Memory B cell (primary cell): ENCODE results near the gene BMP8B.
"Not testable (repeated sequence)": the region's sequence is repeated elsewhere in the genome, so short reads cannot be mapped to it uniquely, and the experiment has no call there.

Source experiments
- ATAC-seq: fragments of 150-1000 bp; cut with Tn5 transposase; 2 replicates; pipeline ENCODE4 v1.10.0; 2021; ENCODE audit warnings: low read depth, mild to moderate bottlenecking, moderate library complexity
- DNase-seq, 2 donors: peaks; one replicate each; pipeline ENCODE4 v3.0.0; 2022; ENCODE audit warnings: low spot score in 2 of 2
- H3K27ac Mint-ChIP-seq: one replicate; pipeline ENCODE4 v1.8.0; 2022; ENCODE audit warnings: mild to moderate bottlenecking, moderate library complexity, mixed read lengths
- H3K27me3 Mint-ChIP-seq: one replicate; pipeline ENCODE4 v1.8.0; 2022; ENCODE audit warnings: mixed read lengths
- H3K36me3 Mint-ChIP-seq: one replicate; pipeline ENCODE4 v1.8.0; 2022; ENCODE audit warnings: mild to moderate bottlenecking, mixed read lengths
- H3K4me1 Mint-ChIP-seq: one replicate; pipeline ENCODE4 v1.8.0; 2022; ENCODE audit warnings: mixed read lengths
- H3K4me3 Mint-ChIP-seq: one replicate; pipeline ENCODE4 v1.8.0; 2022; ENCODE audit warnings: mild to moderate bottlenecking, moderate library complexity, mixed read lengths
- H3K9me3 Mint-ChIP-seq: one replicate; pipeline ENCODE4 v1.8.0; 2022; ENCODE audit warnings: mixed read lengths

Gene BMP8B

GRCh38 chr1:39778463-39779099 is 10.1 kb downstream of the BMP8B start:
- ATAC-seq, H3K36me3 Mint-ChIP-seq, DNase-seq, H3K27me3 Mint-ChIP-seq, H3K4me3 Mint-ChIP-seq, H3K27ac Mint-ChIP-seq, H3K9me3 Mint-ChIP-seq: not testable (repeated sequence)
- H3K4me1 Mint-ChIP-seq, result peaks cover 13% of the 10 kb centered on the region

- H3K4me3 Mint-ChIP-seq, H3K9me3 Mint-ChIP-seq: not testable (repeated sequence)
Observed at GRCh38 chr1:39777896-39778295, 10.8 kb downstream of the BMP8B start.

DNA sequence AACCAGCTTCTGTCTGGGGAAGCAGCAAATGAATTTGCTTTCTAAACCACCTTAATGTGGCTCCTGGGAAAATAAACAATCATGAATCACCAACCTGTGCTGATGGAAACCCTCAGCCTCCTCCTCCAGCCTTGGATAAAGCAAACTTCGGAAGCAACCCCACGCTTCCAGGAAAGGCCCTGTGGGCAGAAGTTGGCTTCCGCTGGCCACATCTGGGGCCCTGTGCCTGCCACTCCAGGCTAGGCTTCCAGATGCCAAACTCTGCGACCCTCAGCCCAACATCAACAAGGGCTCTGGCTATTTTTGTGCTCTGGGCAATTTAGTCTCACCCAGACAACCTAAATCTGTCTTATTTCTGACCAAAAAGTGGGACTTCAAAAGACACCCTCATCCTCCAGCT is 11.4 kb downstream of the BMP8B start:
- no peaks in the 10 kb centered on the region for H3K27me3 Mint-ChIP-seq
- no peak overlapping the region for H3K4me3 Mint-ChIP-seq
- DNase-seq (no peak), ATAC-seq (no peak)
- H3K36me3 Mint-ChIP-seq, result no peaks in the 10 kb centered on the region
- peak overlapping the region; percentile 80 for H3K27ac Mint-ChIP-seq
- peaks cover 13% of the 10 kb centered on the region for H3K4me1 Mint-ChIP-seq
- H3K9me3 Mint-ChIP-seq, result no peaks in the 10 kb centered on the region

More at GRCh38 chr1:39777896-39778295, 10.8 kb downstream of the BMP8B start:
- H3K36me3 Mint-ChIP-seq, H3K27ac Mint-ChIP-seq, H3K27me3 Mint-ChIP-seq, ATAC-seq, DNase-seq: not testable (repeated sequence)
- H3K4me1 Mint-ChIP-seq, result peaks cover 13% of the 10 kb centered on the region

DNA sequence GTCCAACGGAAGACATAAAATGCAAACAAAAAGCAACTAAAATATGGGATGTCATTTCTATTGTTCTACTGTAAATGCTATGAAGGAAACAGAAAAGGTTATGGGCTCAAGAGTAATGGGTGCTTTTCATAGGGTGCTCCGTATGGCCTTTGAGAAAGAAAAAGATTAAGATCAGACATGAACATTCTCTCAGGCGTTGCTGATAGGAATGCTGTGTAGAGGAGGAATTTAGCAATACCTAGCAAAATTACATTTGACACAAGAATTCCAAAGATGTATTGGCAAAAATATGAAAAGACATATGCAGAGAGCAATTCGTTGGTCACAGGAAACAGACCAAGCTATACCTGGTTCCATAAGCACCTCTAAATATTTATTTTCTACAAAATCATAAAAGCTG is 11.8 kb downstream of the BMP8B start:
- Mint-ChIP-seq H3K4me3 (no peak overlapping the region), H3K36me3 (no peaks in the 10 kb centered on the region), H3K4me1 (peaks cover 13% of the 10 kb centered on the region), H3K9me3 (no peaks in the 10 kb centered on the region), H3K27ac (peak overlapping the region; percentile 80), H3K27me3 (no peaks in the 10 kb centered on the region)
- DNase-seq, result no peak
- no peak for ATAC-seq

DNA sequence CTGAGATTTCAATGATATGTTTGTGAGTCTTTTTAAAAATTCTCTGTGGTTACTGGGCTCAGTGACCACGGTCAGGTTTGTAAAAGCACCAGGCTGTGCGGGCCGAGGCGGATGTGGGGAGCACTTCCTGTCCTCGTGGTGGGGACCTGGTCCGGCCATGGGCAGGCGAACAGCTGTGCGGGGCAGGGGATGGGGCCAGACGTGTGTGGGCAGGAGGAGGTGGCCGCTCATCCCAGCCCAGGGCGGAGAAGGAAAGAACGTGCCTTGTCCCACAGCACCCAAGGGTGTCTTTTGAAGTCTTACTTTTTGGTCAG is 12.3 kb downstream of the BMP8B start:
- Mint-ChIP-seq H3K36me3 (no peaks in the 10 kb centered on the region), H3K27ac (peak overlapping the region; percentile 80), H3K4me1 (peaks cover 13% of the 10 kb centered on the region), H3K4me3 (peak overlapping the region; percentile 55), H3K9me3 (no peaks in the 10 kb centered on the region), H3K27me3 (no peaks in the 10 kb centered on the region)
- DNase-seq, result no peak
- no peak for ATAC-seq

GRCh38 chr1:39775676-39776399 is 12.8 kb downstream of the BMP8B start:
- not testable (repeated sequence) for H3K36me3 Mint-ChIP-seq, H3K27me3 Mint-ChIP-seq, H3K9me3 Mint-ChIP-seq, DNase-seq
- H3K4me3 Mint-ChIP-seq, result peak overlapping the region; percentile 55
- ATAC-seq, result peak; percentile 38
- peak overlapping the region; percentile 80 for H3K27ac Mint-ChIP-seq
- peaks cover 13% of the 10 kb centered on the region for H3K4me1 Mint-ChIP-seq

DNA sequence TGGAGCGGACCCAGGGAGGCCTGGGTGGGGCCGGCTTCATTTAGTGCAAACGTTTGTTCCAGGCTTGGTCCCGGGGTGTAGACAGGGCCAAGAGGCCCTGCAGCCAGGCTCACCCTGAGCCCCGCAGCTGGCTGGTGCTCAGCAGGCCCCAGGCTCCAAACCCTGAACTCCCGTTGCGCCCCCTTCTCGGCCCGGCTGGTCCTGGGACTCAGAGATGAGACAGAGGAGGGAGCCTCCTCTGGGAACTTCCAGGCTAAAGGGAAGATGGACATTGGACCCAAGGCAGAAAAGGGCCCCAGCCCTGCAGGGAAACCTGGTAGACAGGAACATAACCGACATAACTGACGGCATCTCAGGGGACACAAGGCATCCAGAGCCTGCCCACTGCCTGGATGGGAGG is 13.5 kb downstream of the BMP8B start:
- not testable (repeated sequence) for H3K27me3 Mint-ChIP-seq, H3K9me3 Mint-ChIP-seq, DNase-seq, H3K36me3 Mint-ChIP-seq, ATAC-seq, H3K27ac Mint-ChIP-seq
- H3K4me3 Mint-ChIP-seq, result peak overlapping the region; percentile 43
- peaks cover 15% of the 10 kb centered on the region for H3K4me1 Mint-ChIP-seq

- H3K36me3 Mint-ChIP-seq, H3K27ac Mint-ChIP-seq, DNase-seq, H3K9me3 Mint-ChIP-seq, H3K27me3 Mint-ChIP-seq, H3K4me3 Mint-ChIP-seq: not testable (repeated sequence)
- peaks cover 16% of the 10 kb centered on the region for H3K4me1 Mint-ChIP-seq
- peak; percentile 37 for ATAC-seq
Observed at GRCh38 chr1:39773369-39773979, 15.2 kb downstream of the BMP8B start.

- H3K9me3 Mint-ChIP-seq, DNase-seq, H3K27me3 Mint-ChIP-seq, H3K4me1 Mint-ChIP-seq, H3K27ac Mint-ChIP-seq, H3K36me3 Mint-ChIP-seq: not testable (repeated sequence)
- ATAC-seq, result peak; percentile 74
- H3K4me3 Mint-ChIP-seq, result peak within 1 kb of the TSS; percentile 70
Observed at GRCh38 chr1:39771022-39771532, 17.6 kb downstream of the BMP8B start, which contains the start of gene OXCT2. OXCT2 (minus strand) TSS chr1:39771348; CDS start chr1:39771255, 93 bp downstream.

DNA sequence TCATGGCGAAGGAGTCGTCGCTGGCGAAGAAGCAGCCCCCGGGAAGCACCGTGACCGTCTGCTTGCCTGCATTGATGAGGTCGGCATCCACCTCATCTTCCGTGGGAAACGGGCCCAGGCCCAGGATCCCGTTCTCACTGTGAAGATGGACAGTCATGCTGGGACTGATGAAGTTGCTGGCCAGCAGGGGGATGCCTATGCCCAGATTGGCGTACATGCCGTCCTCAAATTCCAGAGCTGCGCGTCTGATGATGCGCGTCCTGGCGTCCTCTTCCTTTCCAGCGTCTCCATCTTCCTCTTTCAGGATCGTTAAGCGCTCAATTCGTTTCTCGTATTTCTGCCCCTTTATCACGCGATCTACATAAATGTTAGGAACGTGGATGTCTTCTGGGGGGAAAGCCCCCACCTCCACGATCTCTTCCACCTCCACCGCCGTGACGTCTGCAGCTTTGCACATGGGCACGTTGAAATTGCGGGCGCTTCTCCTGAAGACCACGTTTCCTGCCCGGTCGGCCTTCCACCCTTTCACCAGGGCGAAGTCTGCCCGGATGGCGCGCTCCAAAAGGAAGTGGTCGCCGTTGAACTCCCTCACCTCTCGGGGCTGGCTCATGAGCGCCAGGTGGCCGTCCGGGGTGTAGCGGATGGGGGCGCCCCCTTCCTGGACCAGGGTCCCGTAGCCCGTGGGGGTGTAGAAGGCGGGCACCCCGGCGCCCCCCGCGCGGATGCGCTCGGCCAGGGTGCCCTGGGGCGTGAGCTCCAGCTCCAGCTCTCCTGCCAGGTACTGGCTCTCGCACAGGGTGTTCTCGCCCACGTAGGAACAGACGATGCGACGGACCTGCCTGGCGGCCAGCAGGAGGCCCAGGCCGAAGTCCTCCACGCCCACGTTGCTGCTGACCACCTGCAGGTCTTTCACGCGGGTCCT is 18.3 kb downstream of the BMP8B start:
- not testable (repeated sequence) for H3K27me3 Mint-ChIP-seq, H3K9me3 Mint-ChIP-seq, H3K4me1 Mint-ChIP-seq, H3K36me3 Mint-ChIP-seq, H3K27ac Mint-ChIP-seq
- peak in 1 of 2 donors; percentile 11 for DNase-seq
- peak; percentile 52 for ATAC-seq
- H3K4me3 Mint-ChIP-seq, result peak overlapping the region; percentile 70

DNA sequence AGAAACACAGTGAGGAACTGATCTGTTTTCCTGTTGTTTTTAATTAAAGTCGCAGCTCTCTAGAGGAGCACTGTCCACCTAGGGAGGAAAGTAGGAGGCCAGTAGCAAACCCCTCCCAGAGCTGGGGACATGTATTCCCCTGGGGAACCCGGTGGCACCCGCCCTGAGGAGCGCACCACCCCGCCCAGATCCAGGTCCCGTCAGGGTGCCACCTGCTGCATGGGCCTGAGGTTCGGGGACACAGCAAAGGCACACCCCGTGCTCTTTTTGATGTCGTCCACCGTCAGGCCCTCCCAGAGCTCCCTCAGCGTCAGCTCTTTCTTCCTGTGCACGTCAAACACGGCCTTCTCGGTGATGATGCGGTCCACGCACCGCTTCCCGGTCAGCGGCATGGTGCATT is 19.2 kb downstream of the BMP8B start:
- not testable (repeated sequence) for H3K4me1 Mint-ChIP-seq, H3K9me3 Mint-ChIP-seq, ATAC-seq, DNase-seq, H3K27me3 Mint-ChIP-seq, H3K4me3 Mint-ChIP-seq, H3K36me3 Mint-ChIP-seq, H3K27ac Mint-ChIP-seq

DNA sequence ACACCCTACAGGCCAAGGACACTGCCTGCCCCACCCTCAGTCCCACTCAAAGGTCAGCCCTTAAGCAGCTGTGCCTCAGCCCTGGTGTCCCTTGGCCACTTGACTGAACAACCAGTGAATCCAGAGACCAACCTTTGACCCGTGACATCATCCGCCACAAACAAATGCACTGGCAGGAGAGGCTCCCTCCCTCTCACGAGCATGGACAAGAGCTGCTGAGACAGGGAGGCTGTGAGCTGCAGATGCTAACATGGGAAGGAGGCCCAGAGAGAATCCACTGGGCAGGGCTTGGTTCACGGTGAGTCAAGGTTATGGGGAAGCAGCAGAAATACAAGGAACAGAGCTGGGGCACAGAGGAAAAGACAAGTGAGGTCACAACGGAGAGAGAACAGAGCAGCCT is 22.2 kb downstream of the BMP8B start:
- not testable (repeated sequence) for H3K4me3 Mint-ChIP-seq, H3K36me3 Mint-ChIP-seq

DNA sequence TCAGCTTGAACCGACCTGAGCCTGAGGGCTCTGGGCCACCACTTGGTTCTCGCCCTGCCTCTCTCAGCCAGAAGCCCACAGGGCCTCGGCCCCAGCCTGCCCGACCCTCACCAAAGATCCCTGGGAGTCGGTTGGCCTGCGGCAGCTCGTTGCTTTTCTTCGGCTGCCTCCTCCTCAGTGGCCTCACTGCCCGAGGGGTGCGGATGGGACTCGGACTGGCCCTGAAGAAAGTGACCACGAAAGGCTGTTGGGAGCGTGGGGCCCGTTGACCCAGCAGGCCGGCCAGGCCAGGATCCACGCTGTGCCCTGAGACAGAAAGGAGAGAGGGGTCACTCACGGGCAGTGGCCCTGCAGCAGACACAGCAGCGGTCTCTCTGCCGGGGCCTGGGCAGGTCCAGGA is 24.2 kb downstream of the BMP8B start:
- not testable (repeated sequence) for H3K27me3 Mint-ChIP-seq, ATAC-seq, H3K4me1 Mint-ChIP-seq, DNase-seq, H3K27ac Mint-ChIP-seq, H3K36me3 Mint-ChIP-seq, H3K4me3 Mint-ChIP-seq, H3K9me3 Mint-ChIP-seq

More for the DNA sequence above, 22.2 kb downstream of the BMP8B start:
- not testable (repeated sequence) for H3K27ac Mint-ChIP-seq, DNase-seq, H3K9me3 Mint-ChIP-seq, H3K27me3 Mint-ChIP-seq, H3K4me1 Mint-ChIP-seq, ATAC-seq
